Fibroblast of pulmonary artery (primary cell): ENCODE data around the gene OTOG.

Experiments used
- DNase-seq: peaks from one replicate; pipeline ENCODE4 v3.0.0-alpha.2; 2010; ENCODE audit warnings: low read depth
- H3K4me3 ChIP-seq: replicated peaks from 2 replicates; pipeline ENCODE4 v1.5.1; 2011; ENCODE audit warnings: low read depth, mild to moderate bottlenecking, control low read depth, low read length, moderate library complexity
- CTCF ChIP-seq: IDR thresholded peaks from 2 replicates; pipeline ENCODE4 v1.5.1; 2011; ENCODE audit warnings: mild to moderate bottlenecking, control low read depth, low read length, inconsistent platforms; ENCODE audit errors: missing control alignments

The OTOG gene

GRCh38 chr11:17572791-17573460 lies 25.9 kb downstream of the OTOG start:
- no peak overlapping the region for H3K4me3 ChIP-seq
- TF ChIP-seq CTCF: no peak
- DNase-seq: no peak

GRCh38 chr11:17573526-17573925 lies 26.5 kb downstream of the OTOG start:
- no peak for TF ChIP-seq CTCF
- DNase-seq: no peak
- no peak overlapping the region for H3K4me3 ChIP-seq

- DNase-seq: no peak
- no peak overlapping the region for H3K4me3 ChIP-seq
- no peak for TF ChIP-seq CTCF
Observed at GRCh38 chr11:17574141-17575091, 27.4 kb downstream of the OTOG start.

- TF ChIP-seq CTCF: no peak
- DNase-seq: no peak
- H3K4me3 ChIP-seq: no peak overlapping the region
Observed at GRCh38 chr11:17575431-17576425, 28.7 kb downstream of the OTOG start.

GRCh38 chr11:17578296-17578695 lies 31.2 kb downstream of the OTOG start:
- no peak for DNase-seq
- no peak overlapping the region for H3K4me3 ChIP-seq
- TF ChIP-seq CTCF: no peak

- no peak overlapping the region for H3K4me3 ChIP-seq
- TF ChIP-seq CTCF: no peak
- DNase-seq: no peak
Observed at GRCh38 chr11:17578958-17579357, 31.9 kb downstream of the OTOG start.
